ENCODE results near the gene MYO15B.

The MYO15B gene

DNA sequence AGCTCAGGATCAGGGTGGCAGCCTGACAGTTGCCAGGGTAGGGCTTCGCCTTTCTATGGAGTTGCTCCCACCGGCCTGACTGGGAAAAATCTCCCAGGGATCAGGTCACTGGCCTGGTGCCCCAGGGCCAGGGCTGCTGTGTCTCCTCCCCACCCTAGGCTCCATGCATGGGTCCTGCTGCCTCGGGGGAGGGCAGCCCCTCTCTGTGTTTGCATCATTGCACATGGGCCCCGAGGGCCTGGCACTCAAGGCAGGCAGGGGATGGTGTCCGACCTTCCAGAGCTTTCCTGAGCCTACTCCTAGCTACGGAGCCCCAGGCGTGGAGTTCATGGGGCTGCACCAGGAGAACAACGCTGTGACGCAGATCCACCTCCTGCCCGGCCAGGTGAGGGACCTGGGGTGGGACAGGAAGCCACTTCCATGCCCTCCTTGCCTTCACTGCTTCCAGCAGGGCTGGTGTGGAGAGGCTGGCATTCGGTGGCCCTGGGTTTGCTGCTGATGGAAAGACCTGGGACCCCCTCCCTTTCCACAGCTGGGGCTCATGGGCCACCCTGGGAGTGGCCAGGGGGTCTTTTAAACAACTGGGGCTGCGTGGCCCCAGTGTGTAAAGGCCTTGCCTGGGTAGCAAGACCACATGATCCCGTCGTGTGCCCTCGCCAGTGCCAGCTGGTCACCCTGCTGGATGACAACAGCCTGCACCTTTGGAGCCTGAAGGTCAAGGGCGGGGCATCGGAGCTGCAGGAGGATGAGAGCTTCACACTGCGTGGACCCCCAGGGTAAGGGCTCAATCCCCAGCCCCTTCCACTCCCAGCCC, 29.5 kb upstream of the MYO15B start:
- peak in 6 of 42 donors; percentile 6 to 40 (median 12) for DNase-seq
- intact Hi-C loops (cut with DNase I), result no loop called here

DNA sequence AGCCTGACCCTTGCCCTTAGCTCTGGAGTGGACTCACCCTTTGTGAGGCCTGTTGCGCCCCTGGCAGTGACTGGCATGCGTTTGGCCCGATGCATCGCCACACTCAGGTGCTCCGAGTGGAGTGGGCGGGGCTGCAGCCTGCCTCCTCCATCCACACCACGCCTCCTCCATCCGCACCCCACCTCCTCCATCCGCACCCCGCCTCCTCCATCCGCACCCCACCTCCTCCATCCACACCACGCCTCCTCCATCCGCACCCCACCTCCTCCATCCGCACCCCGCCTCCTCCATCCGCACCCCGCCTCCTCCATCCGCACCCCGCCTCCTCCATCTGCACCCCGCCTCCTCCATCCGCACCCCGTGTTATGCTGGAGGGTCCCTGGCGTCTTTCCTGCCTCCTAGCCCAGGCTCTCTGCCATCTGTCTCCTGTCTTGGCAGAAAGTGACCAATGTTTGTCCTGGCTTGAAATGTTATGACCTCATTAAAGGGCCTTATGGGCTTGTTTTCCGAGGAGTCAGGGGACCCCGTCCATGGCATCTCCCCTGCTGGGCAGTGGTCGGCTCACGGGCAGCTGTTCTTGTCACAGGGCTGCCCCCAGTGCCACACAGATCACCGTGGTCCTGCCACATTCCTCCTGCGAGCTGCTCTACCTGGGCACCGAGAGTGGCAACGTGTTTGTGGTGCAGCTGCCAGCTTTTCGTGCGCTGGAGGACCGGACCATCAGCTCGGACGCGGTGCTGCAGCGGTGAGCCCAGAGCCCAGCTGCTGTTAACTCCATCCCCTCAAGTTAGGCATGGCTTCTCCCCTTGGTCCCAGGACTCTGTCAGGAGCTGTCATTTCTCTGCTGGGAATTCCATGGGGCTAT, 28.7 kb upstream of the MYO15B start:
- intact Hi-C loops (cut with DNase I), result no loop called here
- DNase-seq, result no peak

DNA sequence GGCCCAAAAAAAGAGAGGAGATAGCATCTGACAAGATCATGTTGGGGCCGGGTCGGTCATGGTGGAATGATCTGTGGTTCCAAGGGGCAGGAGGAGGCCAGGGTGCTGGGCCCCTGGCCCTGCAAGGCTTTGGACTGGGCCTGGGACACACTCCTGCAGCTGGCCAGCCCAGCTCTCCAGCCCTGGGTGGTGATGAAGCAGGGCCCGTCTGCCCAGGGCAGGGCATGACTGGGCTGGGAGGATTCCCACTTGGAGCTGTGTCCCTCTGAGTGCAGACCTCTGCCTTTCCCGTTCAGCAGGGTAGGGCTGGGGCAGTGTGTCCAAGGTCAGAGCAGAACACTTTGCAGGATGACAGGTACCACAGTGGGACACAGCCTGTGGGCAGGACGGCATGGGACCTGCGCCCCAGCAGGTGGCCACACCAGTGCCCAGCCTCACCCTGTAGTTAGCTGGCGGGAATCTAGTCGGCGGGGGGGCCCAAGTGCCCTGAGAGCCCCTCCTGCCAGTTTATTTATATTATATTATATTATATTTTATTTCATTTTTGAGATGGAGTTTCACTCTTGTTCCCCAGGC, 27.6 kb upstream of the MYO15B start:
- DNase-seq, result no peak
- intact Hi-C loops (cut with DNase I), result no loop called here

DNA sequence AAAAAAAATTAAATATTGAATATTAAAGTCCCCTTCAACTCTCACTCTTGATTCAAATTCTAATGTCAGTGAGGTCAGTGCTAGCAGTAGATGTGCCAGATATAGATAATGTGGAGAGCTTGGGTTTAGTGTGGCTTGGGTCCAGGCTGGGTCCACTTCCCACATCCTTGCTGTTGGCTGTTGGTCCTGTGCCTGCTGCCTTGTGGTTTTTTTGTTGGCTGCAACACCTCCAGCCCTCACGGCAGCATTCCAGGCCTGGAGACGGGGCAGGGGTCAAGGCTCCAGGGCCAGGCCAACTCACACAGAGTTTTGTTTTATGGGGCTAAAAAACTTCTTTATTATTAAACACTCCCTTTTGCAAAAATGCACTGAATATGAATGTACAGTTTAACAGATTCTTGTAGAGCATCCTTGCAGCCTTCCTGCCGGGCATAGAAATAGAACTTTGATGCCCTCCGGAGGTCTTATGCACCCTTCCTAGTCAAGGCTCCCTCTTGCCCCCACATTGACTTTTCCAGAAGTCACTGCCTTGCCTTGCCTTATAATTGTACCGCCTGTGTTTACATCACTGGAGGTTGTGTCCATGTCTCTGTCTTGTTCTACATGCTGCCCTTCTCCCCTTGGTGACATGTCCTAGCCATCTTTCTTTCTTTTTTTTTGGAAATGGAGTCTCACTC, 25.5 kb upstream of the MYO15B start:
- no peak for DNase-seq
- intact Hi-C loops (cut with DNase I), result no loop called here

- intact Hi-C loops (cut with DNase I), result no loop called here
- no peak for DNase-seq
Measured at GRCh38 chr17:75563063-75563758, 24.4 kb upstream of the MYO15B start.

- no peak for DNase-seq
- intact Hi-C loops (cut with DNase I), result no loop called here
Measured at GRCh38 chr17:75564195-75564594, 23.4 kb upstream of the MYO15B start.

- intact Hi-C loops (cut with DNase I), result no loop called here
- no peak for DNase-seq
Measured at GRCh38 chr17:75565066-75565465, 22.5 kb upstream of the MYO15B start.

DNA sequence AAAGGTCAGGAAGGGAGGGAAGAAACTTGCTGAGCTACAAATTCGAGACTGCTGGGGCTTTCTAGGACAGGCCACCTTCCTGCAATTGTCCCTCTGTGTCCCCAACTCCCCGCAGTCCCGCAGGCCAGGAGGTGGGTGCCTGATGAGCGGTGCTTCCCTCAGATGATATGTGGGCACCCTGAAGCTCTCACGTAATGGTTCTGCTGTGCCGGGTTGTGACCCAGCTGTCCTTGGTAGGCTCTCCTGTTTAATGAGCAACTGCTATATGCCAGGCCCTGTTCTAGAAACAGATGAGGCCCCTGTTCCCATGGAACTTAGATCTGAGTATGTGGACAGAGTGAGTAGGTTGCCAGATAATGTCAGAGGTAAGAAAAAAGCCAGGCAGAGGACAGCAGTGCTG, 22.0 kb upstream of the MYO15B start:
- DNase-seq, result no peak

DNA sequence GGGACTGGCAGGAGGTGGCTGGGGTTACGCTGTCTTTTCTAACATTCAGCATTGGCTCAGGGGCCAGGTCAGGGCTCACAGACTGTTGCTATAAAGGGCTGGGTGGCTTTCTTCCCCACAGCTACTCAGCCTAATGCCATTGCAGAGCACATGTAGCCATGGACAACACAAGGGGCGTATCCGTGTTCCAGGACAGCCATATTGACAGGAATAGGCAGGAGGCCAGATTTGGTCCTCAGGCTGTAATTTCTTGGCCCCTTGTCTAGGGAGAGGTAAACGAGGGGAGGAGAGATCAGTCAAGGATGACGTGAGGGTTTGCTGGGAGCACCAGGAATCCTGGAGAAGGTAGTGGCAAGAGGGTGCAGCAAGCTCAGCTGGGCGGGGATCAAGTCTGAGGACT, 21.2 kb upstream of the MYO15B start:
- DNase-seq, result no peak
- intact Hi-C loops (cut with DNase I), result no loop called here

More for the DNA sequence above, 22.0 kb upstream of the MYO15B start:
- intact Hi-C loops (cut with DNase I), result no loop called here

DNA sequence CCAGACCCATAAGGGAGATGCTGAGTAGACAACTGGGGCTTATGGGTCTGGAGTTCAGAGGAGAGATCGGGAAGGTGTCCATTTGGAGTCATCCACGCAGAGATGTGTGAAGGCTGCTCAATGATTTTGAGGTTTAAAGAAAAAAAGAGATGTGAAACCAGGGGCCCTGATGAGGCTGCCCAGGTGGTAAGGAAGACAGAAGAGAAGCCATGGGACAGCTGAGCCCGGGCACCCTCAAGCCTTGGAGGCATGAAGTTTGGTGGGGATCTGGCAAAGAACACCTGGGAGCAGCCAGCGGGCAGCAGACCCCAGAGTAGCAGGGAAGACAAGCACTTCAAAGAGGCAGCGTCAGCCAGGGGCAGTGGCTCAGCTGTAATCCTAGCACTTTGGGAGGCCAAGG, 20.8 kb upstream of the MYO15B start:
- intact Hi-C loops (cut with DNase I), result no loop called here
- DNase-seq, result no peak

DNA sequence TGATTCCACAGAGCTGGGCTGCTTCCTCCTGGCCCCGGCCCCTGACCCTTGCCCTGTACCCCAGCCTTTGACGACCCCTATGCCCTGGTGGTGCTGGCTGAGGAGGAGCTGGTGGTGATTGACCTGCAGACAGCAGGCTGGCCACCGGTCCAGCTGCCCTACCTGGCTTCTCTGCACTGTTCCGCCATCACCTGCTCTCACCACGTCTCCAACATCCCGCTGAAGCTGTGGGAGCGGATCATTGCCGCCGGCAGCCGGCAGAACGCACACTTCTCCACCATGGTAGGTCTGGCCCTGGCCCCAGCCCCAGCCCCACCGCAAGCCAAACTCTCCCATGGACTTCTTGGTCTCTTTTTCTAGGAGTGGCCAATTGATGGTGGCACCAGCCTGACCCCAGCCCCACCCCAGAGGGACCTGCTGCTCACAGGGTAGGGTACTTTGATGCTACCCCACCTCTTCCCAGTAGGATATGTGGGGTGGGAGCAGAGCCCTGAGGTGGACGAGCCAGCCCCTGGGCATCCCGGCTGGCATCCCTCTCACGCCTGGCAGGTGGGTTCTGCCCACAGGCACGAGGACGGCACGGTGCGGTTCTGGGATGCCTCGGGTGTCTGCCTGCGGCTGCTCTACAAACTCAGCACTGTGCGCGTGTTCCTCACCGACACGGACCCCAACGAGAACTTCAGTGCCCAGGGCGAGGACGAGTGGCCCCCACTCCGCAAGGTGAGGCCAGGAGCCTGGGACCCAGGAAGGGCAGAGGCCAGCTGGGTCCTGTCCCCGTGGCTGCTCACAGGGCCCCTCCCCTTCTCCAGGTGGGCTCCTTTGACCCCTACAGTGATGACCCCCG, 19.0 kb upstream of the MYO15B start:
- intact Hi-C loops (cut with DNase I), result no loop called here
- DNase-seq, result no peak

- no peak for DNase-seq
- intact Hi-C loops (cut with DNase I), result no loop called here
Measured at GRCh38 chr17:75570034-75570676, 17.4 kb upstream of the MYO15B start.

DNA sequence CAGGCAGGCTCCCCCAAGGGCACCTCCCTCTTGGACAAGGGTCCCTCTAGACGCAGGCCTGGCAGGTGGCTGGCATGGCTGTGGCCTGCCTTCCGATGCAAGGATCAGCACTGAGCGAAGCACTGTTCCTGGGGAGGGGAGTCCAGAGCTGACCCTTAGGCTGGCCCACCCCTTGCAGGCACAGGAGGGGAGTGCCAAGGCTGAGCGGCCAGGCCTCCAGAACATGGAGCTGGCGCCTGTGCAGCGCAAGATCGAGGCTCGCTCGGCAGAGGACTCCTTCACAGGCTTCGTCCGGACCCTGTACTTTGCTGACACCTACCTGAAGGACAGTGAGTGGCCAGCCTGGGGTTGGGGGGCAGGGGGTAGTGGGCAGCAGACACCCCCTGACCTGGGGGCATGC, 16.8 kb upstream of the MYO15B start:
- no peak for DNase-seq
- intact Hi-C loops (cut with DNase I), result no loop called here

DNA sequence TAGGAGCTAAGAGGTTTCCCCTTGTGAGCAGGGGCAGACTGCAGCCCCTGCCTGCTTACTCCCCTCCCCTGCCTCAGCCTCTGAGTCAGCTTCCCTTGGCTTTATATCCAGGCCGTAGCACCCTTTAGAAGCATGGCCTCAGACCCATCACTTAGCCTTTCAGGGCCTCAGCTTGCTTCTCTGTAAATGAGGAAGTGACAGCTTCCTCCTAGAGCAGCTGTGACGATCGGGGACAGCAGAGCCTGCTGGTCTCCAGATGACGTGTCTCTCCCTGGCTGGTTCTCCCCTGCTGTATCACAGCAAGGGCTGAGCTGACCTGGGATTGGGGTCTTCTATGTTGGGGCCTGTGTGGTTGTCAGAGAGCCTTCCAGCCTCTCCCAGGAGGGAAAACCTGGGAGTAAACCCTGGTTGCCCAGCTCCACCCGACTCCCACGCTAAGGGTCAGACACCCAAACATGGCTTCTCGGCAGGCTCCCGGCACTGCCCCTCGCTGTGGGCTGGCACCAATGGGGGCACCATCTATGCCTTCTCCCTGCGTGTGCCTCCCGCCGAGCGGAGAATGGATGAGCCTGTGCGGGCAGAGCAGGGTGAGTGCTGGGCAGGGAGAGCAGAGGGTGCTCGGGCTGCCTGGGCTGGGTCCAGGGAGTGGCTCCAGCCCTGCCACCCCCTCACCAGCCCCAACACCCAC, 16.3 kb upstream of the MYO15B start:
- intact Hi-C loops (cut with DNase I), result no loop called here
- peak in 21 of 42 donors; percentile 13 to 56 (median 40) for DNase-seq

GRCh38 chr17:75571885-75572215, 15.8 kb upstream of the MYO15B start:
- DNase-seq, result no peak
- intact Hi-C loops (cut with DNase I), result no loop called here

DNA sequence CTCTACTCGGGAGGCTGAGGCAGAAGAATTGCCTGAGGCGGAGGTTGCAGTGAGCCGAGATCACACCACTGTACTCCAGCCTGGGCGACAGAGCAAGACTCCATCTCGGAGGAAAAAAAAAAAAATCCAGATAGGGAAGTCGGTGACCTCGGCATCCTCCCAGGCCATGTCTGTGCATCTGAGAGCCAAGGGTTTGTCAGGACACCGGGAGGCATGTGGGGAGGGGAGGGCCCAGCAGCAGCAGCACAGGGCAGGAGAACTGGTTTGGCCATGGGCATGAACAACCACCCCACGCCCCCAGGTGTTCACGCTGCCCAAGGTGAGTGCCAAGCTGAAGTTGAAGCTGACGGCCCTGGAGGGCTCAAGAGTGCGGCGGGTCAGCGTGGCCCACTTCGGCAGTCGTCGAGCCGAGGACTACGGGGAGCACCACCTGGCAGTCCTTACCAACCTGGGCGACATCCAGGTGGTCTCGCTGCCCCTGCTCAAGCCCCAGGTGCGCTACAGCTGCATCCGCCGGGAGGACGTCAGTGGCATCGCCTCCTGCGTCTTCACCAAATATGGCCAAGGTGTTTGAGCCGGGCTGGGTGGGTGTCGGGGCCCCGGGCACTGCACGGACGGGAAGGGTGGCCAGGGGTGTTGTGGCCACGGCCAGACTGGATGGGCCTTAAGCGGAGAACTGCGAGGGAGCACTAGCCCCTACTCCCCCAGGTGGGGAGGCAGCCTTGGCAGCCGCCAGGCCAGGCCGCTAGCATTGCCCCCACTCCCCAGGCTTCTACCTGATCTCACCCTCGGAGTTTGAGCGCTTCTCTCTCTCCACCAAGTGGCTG, 14.7 kb upstream of the MYO15B start:
- no peak for DNase-seq
- intact Hi-C loops (cut with DNase I), result no loop called here
